ENCODE results near the gene IAPP.

The IAPP gene

DNA sequence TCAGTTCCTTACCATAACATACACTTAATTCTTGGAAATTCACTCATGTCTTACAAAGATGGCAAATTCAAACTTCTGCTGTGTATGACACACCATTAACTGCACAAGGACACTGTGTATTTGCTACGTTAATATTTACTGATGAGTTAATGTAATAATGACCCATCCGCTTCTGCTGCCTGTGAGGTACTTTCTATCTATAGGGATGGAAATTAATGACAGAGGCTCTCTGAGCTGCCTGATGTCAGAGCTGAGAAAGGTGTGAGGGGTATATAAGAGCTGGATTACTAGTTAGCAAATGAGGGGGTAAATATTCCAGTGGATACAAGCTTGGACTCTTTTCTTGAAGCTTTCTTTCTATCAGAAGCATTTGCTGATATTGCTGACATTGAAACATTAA is at the start of gene IAPP:
TSS of gene IAPP (plus strand) at position 301 of the 400 bp plus-strand sequence. CDS start 450 bp downstream, outside the sequence.
- no peak within 1 kb of the TSS for H3K27ac Mint-ChIP-seq
- no peaks in the 10 kb centered on the region for H3K36me3 Mint-ChIP-seq
- DNase-seq (ENCODE audit: low spot score in 2 of 2): no peak
- ATAC-seq: no peak
- no peak within 1 kb of the TSS for H3K4me3 Mint-ChIP-seq
- H3K4me1 Mint-ChIP-seq: peaks cover 7% of the 10 kb centered on the region
- no peaks in the 10 kb centered on the region for H3K9me3 Mint-ChIP-seq

DNA sequence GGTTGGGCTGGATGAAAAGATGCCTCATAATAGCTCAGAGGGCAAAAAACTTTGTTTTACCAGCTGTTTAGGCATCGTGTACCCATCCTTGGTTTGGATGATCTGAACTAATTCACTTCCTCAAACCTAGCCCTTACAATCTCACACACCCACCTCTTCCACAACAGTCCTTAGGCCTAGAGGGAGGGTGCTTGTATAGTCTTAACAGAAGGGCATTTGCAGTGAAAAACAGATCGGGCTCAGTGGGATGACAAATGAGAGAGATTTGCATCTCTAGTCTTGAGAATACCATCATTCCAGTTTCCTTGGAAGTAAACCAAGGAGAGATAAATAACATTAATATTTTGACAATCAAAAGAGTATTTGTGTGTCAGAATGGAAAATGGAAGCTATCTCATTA is 49.0 kb upstream of the IAPP start:
- H3K27ac Mint-ChIP-seq: no peak overlapping the region
- no peak overlapping the region for H3K4me3 Mint-ChIP-seq
- no peaks in the 10 kb centered on the region for H3K36me3 Mint-ChIP-seq
- no peaks in the 10 kb centered on the region for H3K4me1 Mint-ChIP-seq
- H3K9me3 Mint-ChIP-seq: peaks cover 7% of the 10 kb centered on the region
- no peak for ATAC-seq
- no peak for DNase-seq (ENCODE audit: low spot score in 2 of 2)

DNA sequence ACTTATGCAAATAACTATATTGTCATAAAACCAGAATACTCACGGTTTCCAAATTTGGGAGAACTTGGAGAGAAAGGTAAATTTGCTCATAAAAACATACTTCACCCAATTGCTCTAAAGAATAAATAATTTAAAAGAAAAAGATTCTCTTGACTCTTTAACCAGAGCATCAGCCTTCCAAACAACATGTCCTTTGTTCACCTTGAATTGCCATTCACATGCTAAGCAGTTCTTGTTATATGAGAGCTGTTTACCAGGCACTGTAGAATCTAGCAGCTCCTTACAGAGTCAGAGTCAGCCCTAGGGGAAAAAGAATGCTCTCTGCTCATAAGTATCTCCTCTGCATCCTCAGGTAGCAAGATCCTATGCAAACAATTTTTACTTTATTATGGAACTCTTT is 48.2 kb upstream of the IAPP start:
- Mint-ChIP-seq H3K27ac (no peak overlapping the region), H3K4me3 (no peak overlapping the region), H3K9me3 (peaks cover 7% of the 10 kb centered on the region), H3K4me1 (no peaks in the 10 kb centered on the region), H3K36me3 (no peaks in the 10 kb centered on the region)
- ATAC-seq: no peak
- no peak for DNase-seq (ENCODE audit: low spot score in 2 of 2)

DNA sequence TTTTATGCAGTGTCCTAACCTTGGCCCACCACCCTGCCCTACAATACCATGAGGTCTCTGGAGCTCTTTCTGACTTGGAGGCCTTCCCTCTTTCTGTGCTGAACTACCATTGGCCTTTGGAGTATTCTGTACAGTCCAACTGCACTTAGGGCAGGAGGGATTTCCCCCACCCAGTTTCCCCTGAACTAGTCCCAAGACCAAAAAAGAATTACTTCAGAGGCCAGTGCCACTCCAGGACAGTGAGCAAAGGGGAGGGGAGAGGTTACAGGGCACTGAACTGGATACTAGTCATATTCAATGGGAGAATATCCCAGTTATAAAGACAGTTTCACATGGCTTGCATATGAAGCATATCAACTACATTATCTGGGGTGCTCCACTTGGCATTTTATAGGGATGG is 44.1 kb upstream of the IAPP start:
- no peaks in the 10 kb centered on the region for H3K4me1 Mint-ChIP-seq
- no peak for ATAC-seq
- H3K4me3 Mint-ChIP-seq: no peak overlapping the region
- peaks cover 7% of the 10 kb centered on the region for H3K9me3 Mint-ChIP-seq
- no peaks in the 10 kb centered on the region for H3K36me3 Mint-ChIP-seq
- no peak for DNase-seq (ENCODE audit: low spot score in 2 of 2)
- no peak overlapping the region for H3K27ac Mint-ChIP-seq

DNA sequence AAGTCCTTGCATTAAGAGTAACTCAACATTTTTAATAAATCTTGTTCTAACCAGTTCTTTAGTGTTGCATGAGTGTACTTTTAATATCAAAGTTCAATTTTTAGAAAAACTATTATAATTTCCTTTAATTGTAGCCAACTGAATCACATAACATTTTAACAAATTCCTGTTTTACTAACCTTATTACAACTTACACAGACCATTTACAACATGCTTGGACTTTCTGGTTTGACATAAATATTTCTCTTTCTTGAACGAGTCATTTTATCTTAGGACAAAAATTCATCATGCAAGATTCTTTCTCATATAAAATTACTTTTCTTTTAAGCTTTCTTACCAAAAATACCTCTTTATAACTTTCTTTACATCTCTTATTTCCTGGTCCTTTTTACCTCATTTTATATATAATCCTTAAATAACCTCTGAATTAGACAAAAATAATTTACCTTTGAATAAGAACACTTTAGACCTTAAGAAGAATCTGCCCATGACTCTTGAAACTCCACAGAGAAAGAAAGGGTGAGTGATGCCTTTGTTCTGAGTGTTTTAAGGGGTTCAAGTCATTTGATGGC is 41.9 kb upstream of the IAPP start:
- H3K27ac Mint-ChIP-seq: no peak overlapping the region
- peaks cover 7% of the 10 kb centered on the region for H3K9me3 Mint-ChIP-seq
- H3K36me3 Mint-ChIP-seq: no peaks in the 10 kb centered on the region
- ATAC-seq (no peak), DNase-seq (ENCODE audit: low spot score in 2 of 2) (no peak)
- no peaks in the 10 kb centered on the region for H3K4me1 Mint-ChIP-seq
- no peak overlapping the region for H3K4me3 Mint-ChIP-seq

DNA sequence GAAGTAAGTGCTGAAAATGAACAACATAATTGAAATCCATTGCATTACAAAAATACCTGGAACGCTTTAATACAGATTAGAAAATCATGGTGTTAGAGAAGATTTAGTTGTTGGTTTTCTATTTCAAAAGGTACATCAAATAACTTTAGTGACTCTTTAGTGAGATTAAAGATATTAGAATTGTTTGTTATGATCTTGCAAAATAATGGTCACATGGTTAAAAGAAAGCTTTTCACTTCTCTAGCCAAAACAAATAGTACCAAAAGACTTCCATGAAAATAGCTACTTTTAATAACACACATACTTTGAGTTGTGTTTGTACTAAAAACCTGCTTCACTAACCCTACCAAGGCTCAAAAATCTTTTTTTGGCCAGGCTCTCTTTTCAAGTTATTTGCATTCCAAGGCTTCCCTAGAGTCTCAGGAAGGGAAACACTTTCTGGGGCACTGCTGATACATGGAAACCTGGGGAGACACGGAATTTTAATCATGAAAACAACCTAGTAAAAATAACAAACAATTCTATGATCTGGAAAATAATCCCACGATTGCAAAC is 37.9 kb upstream of the IAPP start, which contains the start of gene SLCO1A2:
TSS of gene SLCO1A2 (minus strand) at position 147 of the 555 bp plus-strand sequence. CDS start 270 bp downstream, outside the sequence.
- H3K9me3 Mint-ChIP-seq: no peaks in the 10 kb centered on the region
- H3K4me3 Mint-ChIP-seq: no peak within 1 kb of the TSS
- no peaks in the 10 kb centered on the region for H3K36me3 Mint-ChIP-seq
- no peak for ATAC-seq
- H3K4me1 Mint-ChIP-seq: no peaks in the 10 kb centered on the region
- no peak within 1 kb of the TSS for H3K27ac Mint-ChIP-seq
- no peak for DNase-seq (ENCODE audit: low spot score in 2 of 2)

DNA sequence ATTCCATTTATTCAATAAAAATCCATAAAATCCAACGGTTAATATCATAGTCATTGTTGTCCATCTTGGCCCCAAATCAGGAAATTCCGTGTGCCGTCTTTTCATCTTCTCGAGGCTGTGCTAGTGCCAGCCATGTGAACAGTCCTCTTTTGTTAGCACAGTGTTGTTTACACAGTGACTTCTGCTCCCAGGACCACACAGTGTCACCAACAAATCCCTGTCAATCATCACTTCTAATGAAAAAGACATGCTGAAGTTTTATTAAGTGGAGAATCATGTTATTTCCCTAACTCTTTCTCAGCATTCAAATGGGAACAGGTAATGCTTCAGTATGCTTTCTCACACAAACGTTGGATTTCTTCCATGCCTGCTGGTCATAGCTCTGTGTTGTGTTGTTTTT is 36.0 kb upstream of the IAPP start:
- Mint-ChIP-seq H3K4me1 (peaks cover 5% of the 10 kb centered on the region), H3K9me3 (no peaks in the 10 kb centered on the region), H3K36me3 (no peaks in the 10 kb centered on the region), H3K27ac (no peak overlapping the region), H3K4me3 (no peak overlapping the region)
- ATAC-seq (no peak), DNase-seq (ENCODE audit: low spot score in 2 of 2) (no peak)

DNA sequence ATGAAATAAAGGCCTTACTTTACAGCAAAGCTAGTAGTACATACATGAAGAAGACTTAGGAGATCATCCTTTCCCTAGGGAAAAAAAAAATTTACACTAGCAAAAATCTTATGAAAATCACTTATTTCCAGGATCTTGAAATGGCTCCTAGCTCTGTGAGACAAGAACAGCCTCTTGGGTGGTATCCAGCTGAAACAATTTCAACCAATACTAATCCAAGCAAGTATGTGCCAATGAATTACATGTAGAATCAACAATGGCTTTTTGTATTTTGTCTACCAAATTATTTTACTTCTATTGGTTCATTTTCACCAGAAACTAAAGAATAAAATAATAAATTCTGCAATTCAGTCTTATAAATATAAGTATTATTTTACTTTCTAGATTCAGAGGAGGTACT is 35.2 kb upstream of the IAPP start:
- ATAC-seq (no peak), DNase-seq (ENCODE audit: low spot score in 2 of 2) (no peak)
- H3K4me3 Mint-ChIP-seq: no peak overlapping the region
- H3K9me3 Mint-ChIP-seq: no peaks in the 10 kb centered on the region
- peaks cover 5% of the 10 kb centered on the region for H3K4me1 Mint-ChIP-seq
- no peaks in the 10 kb centered on the region for H3K36me3 Mint-ChIP-seq
- H3K27ac Mint-ChIP-seq: no peak overlapping the region

DNA sequence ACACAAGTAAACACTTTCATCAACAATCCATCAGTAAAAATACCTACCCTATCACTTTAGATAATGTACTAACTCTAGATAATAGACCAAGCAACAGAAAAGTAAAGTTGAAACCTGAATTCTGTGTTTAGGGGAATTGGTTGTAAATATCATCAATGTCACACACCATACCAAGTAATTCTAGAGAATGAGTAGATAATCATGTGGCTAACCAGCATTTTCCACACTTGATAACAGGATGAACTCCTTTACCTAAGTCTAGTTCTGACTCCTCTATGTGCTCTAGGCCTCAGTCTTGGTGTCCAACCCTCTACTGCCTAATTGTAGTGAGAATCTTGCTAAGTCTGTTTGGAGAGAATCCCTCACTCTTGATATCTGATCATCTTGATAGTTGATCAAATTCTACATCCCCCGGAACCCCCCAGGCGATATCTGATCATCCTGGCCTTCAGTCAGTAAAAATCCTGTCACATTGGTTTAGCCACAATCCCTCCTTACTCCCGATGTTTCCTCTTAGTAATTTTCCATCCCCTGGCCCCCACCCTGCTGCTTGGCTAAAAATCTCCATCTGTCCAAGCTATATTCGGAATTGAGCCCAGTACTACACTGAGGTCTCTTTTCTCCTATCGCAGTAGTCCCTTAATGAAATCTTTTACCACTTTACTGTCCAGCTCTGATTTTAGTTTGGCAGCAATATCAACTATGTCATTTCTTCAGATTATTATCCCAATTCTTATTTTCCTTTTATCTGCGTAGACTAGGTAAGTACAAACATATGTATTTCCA is 34.5 kb upstream of the IAPP start:
- H3K27ac Mint-ChIP-seq: no peak overlapping the region
- no peaks in the 10 kb centered on the region for H3K9me3 Mint-ChIP-seq
- H3K4me1 Mint-ChIP-seq: peaks cover 5% of the 10 kb centered on the region
- H3K36me3 Mint-ChIP-seq: no peaks in the 10 kb centered on the region
- peak; percentile 55 for ATAC-seq
- H3K4me3 Mint-ChIP-seq: no peak overlapping the region
- no peak for DNase-seq (ENCODE audit: low spot score in 2 of 2)

DNA sequence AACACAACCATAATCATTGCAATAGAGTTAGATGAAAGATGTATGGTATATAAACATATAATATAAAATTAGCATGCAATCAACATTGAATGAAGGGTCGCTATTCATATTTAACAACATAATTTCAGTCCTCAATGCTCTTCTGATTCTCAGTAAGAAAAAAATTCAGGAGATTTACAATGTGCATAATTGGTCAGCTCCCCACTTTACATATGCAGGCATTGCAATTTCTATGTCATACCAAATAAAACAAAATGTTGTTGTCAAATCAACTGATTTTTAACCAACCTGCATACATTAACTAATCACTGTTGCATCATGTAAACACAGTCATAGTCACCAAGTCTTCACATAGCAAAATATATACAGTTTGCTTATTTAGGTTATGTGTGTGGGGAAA is 32.8 kb upstream of the IAPP start:
- H3K27ac Mint-ChIP-seq: no peak overlapping the region
- H3K4me3 Mint-ChIP-seq: no peak overlapping the region
- no peak for ATAC-seq
- no peaks in the 10 kb centered on the region for H3K9me3 Mint-ChIP-seq
- H3K36me3 Mint-ChIP-seq: no peaks in the 10 kb centered on the region
- DNase-seq (ENCODE audit: low spot score in 2 of 2): no peak
- H3K4me1 Mint-ChIP-seq: peaks cover 5% of the 10 kb centered on the region

DNA sequence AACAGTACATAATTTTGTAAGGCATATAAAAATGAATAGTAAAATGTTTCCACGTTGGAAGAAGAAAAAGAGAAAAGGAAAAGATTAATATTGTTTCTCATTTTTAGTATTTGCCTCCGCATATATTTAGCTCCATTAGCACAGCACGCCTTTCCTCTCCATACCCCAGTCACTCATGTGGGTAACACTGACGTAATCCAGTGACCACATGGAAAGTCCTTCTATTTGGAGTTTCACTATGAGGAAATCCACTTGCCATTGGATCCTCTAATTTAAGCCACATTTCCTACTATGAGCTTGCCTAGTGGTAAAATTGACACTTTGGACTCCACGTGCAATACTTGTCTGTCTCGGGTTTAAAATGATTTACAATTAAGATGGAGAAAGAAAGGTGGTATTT is 32.3 kb upstream of the IAPP start:
- Mint-ChIP-seq H3K27ac (no peak overlapping the region), H3K4me3 (no peak overlapping the region), H3K36me3 (no peaks in the 10 kb centered on the region), H3K9me3 (no peaks in the 10 kb centered on the region), H3K4me1 (peaks cover 5% of the 10 kb centered on the region)
- ATAC-seq: peak; percentile 63
- no peak for DNase-seq (ENCODE audit: low spot score in 2 of 2)

DNA sequence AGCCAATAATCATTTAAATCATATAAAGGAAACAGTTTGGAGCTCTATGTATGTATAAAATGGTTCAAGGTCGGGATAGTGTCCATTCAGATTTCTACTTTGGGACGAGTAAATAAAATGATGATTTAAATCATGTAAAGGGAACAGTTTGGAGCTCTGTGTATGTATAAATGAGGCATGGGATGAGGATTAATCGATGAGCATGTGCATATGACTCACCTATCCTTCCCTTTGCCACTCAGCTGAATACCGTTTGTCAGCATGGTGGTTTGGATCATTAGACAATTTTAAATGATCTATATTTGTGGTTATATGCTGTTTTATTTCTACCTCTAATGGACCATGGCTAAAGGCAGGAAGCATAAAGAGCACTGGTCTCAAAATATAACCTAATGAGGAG is 30.9 kb upstream of the IAPP start:
- ATAC-seq: no peak
- no peak for DNase-seq (ENCODE audit: low spot score in 2 of 2)
- Mint-ChIP-seq H3K36me3 (no peaks in the 10 kb centered on the region), H3K4me3 (no peak overlapping the region), H3K27ac (no peak overlapping the region), H3K9me3 (no peaks in the 10 kb centered on the region), H3K4me1 (peaks cover 5% of the 10 kb centered on the region)

DNA sequence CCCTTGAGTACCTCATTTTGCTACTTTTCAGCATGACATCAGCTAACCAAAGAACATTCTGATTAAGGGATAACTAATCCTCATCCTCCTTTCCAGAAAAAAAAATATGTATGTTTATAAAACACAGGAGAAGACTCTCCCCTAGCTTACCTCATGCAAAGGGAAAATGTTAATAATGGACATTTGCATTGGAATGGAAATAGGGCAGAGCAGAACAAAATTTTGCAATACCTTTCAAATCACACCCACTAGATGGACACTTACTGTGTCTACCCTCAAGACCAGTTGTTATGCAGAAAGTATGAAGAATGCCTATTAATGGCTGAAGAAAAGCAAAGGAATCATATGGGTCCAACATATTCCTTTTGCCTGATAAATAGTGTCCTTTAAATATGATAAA is 29.1 kb upstream of the IAPP start:
- peaks cover 5% of the 10 kb centered on the region for H3K4me1 Mint-ChIP-seq
- ATAC-seq: no peak
- H3K36me3 Mint-ChIP-seq: no peaks in the 10 kb centered on the region
- no peak overlapping the region for H3K27ac Mint-ChIP-seq
- no peak for DNase-seq (ENCODE audit: low spot score in 2 of 2)
- H3K4me3 Mint-ChIP-seq: no peak overlapping the region
- no peaks in the 10 kb centered on the region for H3K9me3 Mint-ChIP-seq

DNA sequence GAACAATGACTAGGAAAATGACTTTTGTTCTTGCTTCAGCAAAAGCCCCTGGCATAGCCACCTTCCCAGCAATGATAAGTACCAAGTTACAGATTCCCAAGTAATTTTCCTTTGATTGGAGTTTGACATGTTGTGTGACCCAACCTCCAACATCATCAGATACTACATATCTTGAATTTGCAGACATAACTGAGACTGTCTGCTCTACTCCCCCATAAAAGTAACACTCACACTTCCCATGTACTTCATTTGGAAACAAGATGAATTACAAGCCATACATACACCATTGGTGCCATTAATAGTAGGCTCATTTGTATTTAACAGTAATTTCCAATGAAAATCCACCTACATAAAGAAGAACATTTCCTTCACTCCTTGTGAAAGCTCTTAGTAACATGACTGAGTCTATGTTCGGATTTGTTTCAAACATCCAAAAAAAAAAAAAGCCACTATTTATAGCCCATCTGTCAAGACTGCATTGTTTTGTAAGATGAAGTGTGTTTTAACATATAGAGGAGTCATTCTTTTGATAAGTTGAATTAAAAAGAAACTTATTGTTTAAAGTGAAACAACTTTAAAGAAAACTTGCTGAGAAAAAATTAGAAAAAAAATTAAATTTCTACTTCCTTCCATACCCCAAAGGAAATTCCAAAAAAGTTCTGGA is 26.0 kb upstream of the IAPP start:
- Mint-ChIP-seq H3K9me3 (no peaks in the 10 kb centered on the region), H3K27ac (no peak overlapping the region), H3K36me3 (no peaks in the 10 kb centered on the region), H3K4me1 (no peaks in the 10 kb centered on the region), H3K4me3 (no peak overlapping the region)
- ATAC-seq (no peak), DNase-seq (ENCODE audit: low spot score in 2 of 2) (no peak)

DNA sequence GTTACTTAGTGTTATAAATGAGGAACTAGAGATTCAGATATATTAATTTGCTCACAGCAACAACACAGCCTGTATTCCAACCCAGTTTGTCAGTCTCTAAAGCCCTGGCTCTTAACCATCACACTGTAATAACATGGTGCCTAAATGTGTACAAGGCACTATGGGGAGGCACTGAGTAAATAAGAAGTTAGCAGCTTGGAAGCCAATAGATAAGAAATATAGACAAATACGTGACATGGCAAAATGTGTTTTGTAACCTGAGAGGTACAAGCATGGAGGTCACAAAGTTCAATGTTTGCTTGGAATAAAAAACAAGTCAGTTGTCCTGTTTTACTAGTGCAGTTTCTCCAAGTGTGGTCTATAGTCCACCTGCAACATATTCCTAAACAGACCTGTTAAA is 21.7 kb upstream of the IAPP start:
- no peak for DNase-seq (ENCODE audit: low spot score in 2 of 2)
- no peaks in the 10 kb centered on the region for H3K36me3 Mint-ChIP-seq
- H3K9me3 Mint-ChIP-seq: no peaks in the 10 kb centered on the region
- no peak for ATAC-seq
- H3K4me3 Mint-ChIP-seq: no peak overlapping the region
- H3K27ac Mint-ChIP-seq: no peak overlapping the region
- H3K4me1 Mint-ChIP-seq: no peaks in the 10 kb centered on the region

DNA sequence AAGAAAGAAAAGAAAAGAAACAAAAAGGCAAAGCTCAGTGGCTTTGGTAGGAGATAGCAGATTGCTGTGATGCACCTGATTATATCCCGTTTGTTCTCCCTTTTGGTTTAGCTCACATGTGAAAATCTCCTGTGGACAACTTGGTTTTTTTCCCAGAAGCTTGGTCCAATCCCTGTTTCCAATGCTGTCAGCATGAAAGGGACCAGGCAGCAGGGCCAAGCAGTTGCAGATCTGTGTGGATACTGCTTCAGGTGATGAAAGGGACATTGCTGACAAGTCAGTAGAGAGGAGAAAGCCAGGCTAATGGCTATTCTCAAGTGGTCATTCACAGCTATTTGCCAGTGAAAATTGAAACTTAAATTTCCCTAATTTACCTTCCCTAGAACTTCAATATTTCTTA is 19.2 kb upstream of the IAPP start:
- DNase-seq (ENCODE audit: low spot score in 2 of 2): no peak
- Mint-ChIP-seq H3K27ac (no peak overlapping the region), H3K36me3 (no peaks in the 10 kb centered on the region), H3K4me3 (no peak overlapping the region), H3K4me1 (no peaks in the 10 kb centered on the region), H3K9me3 (no peaks in the 10 kb centered on the region)
- no peak for ATAC-seq
